ENCODE measurements around the gene SKIC8.

DNA sequence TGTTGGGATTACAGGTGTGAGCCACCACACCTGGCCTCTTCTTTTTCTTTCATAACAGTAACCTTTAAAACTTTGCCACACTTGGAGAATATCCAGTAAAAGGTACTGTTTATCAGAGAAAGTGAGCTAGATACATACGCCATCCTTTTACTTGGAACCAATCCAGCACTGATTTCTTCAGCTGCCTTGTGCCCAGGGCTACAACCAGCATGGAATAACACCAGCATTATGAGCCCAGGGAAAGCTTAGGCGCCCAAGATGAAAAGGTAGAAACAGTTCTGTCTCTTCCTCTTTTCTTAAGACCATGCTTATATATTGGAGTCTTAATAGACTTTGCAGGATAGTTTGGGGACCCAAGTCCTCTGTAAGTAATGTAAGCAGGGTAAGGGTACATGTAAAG is 8.4 kb downstream of the SKIC8 start:
- TF ChIP-seq, protein P1, sequence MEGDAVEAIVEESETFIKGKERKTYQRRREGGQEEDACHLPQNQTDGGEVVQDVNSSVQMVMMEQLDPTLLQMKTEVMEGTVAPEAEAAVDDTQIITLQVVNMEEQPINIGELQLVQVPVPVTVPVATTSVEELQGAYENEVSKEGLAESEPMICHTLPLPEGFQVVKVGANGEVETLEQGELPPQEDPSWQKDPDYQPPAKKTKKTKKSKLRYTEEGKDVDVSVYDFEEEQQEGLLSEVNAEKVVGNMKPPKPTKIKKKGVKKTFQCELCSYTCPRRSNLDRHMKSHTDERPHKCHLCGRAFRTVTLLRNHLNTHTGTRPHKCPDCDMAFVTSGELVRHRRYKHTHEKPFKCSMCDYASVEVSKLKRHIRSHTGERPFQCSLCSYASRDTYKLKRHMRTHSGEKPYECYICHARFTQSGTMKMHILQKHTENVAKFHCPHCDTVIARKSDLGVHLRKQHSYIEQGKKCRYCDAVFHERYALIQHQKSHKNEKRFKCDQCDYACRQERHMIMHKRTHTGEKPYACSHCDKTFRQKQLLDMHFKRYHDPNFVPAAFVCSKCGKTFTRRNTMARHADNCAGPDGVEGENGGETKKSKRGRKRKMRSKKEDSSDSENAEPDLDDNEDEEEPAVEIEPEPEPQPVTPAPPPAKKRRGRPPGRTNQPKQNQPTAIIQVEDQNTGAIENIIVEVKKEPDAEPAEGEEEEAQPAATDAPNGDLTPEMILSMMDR (IDR thresholded peaks at IDR 0.05; ENCODE audit: poor library complexity): no peak
- TF ChIP-seq EZH2 (IDR thresholded peaks at IDR 0.05; ENCODE audit: borderline replicate concordance): no peak
- TF ChIP-seq EZH2phosphoT487 (IDR thresholded peaks at IDR 0.05; ENCODE audit: low read depth, severe bottlenecking, unreplicated experiment): no peak

Data from hepatocyte (in vitro differentiated cells).